HEK293 (cell line): ENCODE measurements around the gene ARPP19.

Source experiments
- CTCF ChIP-seq: fragments of 450-650 bp; formaldehyde crosslinking; IDR thresholded peaks from 2 replicates; pipeline ENCODE4 v1.5.1; 2016; ENCODE audit warnings: missing biosample characterization, missing genetic modification characterization
- KLF1 ChIP-seq: fragments of 450-650 bp; formaldehyde crosslinking; IDR thresholded peaks from 2 replicates; pipeline ENCODE4 v1.5.1; 2016; ENCODE audit warnings: missing biosample characterization, missing genetic modification characterization
- TCF7L2 ChIP-seq: IDR thresholded peaks from 2 replicates; pipeline ENCODE4 v1.6.1; 2011; ENCODE audit warnings: low read depth, mild to moderate bottlenecking, inconsistent platforms, low read length, moderate library complexity, borderline replicate concordance
- ZBTB21 ChIP-seq: fragments of 450-650 bp; formaldehyde crosslinking; IDR thresholded peaks from 2 replicates; pipeline ENCODE4 v1.5.1; 2017; ENCODE audit warnings: missing biosample characterization, missing genetic modification characterization
- ZNF274 ChIP-seq, 2 experiments: fragments of 200-500 bp in 1 of 2; fragments of 450-650 bp in 1 of 2; sonication (Bioruptor generic) in 1 of 2; formaldehyde crosslinking in 1 of 2; IDR thresholded peaks; 2 replicates each; pipeline versions ENCODE4 v1.5.1 to v1.6.1; 2014 to 2016; ENCODE audit warnings: borderline replicate concordance in 1 of 2, inconsistent platforms in 1 of 2, low read length in 1 of 2, missing biosample characterization in 1 of 2, missing genetic modification characterization in 1 of 2
- ZNF510 ChIP-seq: fragments of 450-650 bp; formaldehyde crosslinking; IDR thresholded peaks from 2 replicates; pipeline ENCODE4 v1.5.1; 2018; ENCODE audit warnings: mild to moderate bottlenecking, missing genetic modification characterization, missing biosample characterization; ENCODE audit not compliant: insufficient replicate concordance

GRCh38 chr15:52520421-52520820 is 48.4 kb downstream of the ARPP19 start:
- no peak for TF ChIP-seq ZNF510 (tag by site-specific recombination)
- no peak for TF ChIP-seq ZBTB21 (tag by site-specific recombination)
- no peak for TF ChIP-seq CTCF (tag by site-specific recombination)
- no peak for TF ChIP-seq TCF7L2
- no peak for TF ChIP-seq ZNF274 (IDR thresholded peaks at IDR 0.05; ENCODE audit: low read length)
- TF ChIP-seq ZNF274 (tag by site-specific recombination; IDR thresholded peaks at IDR 0.05; ENCODE audit: borderline replicate concordance) = no peak
- no peak for TF ChIP-seq KLF1 (tag by site-specific recombination)
